Sciatic nerve (tissue), 2 donors: ENCODE data around the gene BEX1. TPM values are rescaled to one million over a fixed set of nuclear protein-coding genes. Genes with fewer than 3 reads are reported as not detected.
"Not testable (repeated sequence)": the region's sequence is repeated elsewhere in the genome, so short reads cannot be mapped to it uniquely, and the experiment has no call there.

Source experiments
- ATAC-seq: fragments of 200-7000 bp; cut with Tn5 transposase; one replicate; pipeline ENCODE4 v1.9.1; 2020; ENCODE audit warnings: mild to moderate bottlenecking, moderate library complexity
- DNase-seq: peaks from one replicate; pipeline ENCODE4 v3.0.0-alpha.2; 2020; ENCODE audit warnings: low spot score
- intact Hi-C: fragments of 100-400 bp; cut with DNase I; formaldehyde crosslinking; loops from one replicate; pipeline ENCODE4 v1.14.2; 2022
- total RNA-seq: library from RNA; stranded (reverse); fragmentation: NEBNext Ultra II Directional; extraction: Animal tissue kit (Norgen Biotek cat#: 25700); gene quantifications from one replicate; pipeline ENCODE4 v1.2.1, GENCODE V29; 2021
- donor health status: DM: no; HTN: no; CAD: no.
- donor health status: DM: no; HTN: no; CAD: no.

BEX1 gene
- 1.7 TPM for total RNA-seq

GRCh38 chrX:103063918-103064434 lies at the start of gene BEX1:
TSS of gene BEX1 (minus strand) at chrX:103064171. CDS start at chrX:103063274, 897 bp downstream.
- DNase-seq (no peak), ATAC-seq (no peak)
- intact Hi-C loops: no loop called here

GRCh38 chrX:103109497-103109896 lies 45.5 kb upstream of the BEX1 start:
- intact Hi-C loops, DNase-seq, ATAC-seq: not testable (repeated sequence)

DNA sequence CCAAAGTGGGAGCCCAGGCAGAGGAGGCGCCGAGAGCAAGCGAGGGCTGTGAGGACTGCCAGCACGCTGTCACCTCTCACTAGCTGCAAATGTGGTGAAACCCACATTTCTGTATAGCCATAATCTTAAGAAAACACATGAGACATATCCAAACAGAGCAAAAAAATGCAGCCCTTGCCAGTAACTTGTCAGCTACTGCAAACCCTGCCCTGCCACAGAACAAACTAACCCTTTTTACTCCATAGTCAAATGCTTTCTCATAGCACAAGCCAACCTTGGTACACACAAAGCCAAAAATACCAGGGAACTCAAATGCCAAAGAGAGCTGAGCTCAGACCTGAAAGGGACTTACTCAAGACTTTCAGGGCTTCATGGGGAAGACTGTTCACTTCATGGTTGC lies 43.9 kb upstream of the BEX1 start:
- ATAC-seq: no peak
- DNase-seq: no peak
- intact Hi-C loops: no loop called here

DNA sequence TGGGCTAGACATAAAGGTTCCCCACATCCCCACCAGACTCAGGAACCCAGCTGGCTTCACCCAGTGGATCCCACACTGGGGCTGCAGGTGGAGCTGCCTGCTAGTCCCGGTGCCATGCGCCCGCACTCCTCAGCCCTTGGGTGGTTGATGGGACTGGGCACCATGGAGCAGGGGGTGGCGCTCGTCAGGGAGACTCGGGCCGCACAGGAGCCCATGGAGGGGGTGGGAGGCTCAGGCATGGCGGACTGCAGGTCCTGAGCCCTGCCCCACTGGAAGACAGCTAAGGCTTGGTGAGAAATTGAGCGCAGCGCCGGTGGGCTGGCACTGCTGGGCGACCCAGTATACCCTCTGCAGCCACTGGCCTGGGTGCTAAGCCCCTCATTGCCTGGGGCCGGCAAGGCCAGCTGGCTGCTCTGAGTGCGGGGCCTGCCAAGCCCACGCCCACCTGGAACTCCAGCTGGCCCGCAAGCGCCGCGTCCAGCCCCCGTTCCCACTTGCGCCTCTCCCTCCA lies 43.3 kb upstream of the BEX1 start:
- ATAC-seq, DNase-seq, intact Hi-C loops: not testable (repeated sequence)

DNA sequence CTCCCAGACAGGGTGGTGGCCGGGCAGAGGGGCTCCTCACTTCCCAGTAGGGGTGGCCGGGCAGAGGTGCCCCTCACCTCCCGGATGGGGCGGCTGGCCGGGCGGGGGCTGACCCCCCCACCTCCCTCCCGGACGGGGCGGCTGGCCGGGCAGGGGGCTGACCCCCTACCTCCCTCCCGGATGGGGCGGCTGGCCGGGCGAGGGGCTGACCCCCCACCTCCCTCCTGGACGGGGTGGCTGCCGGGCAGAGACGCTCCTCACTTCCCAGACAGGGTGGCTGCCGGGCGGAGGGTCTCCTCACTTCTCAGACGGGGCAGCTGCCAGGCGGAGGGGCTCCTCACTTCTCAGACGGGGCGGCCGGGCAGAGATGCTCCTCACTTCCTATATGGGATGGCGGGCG lies 40.4 kb upstream of the BEX1 start:
- intact Hi-C loops, DNase-seq, ATAC-seq: not testable (repeated sequence)

GRCh38 chrX:103103866-103104265 lies 39.9 kb upstream of the BEX1 start:
- ATAC-seq, intact Hi-C loops, DNase-seq: not testable (repeated sequence)

DNA sequence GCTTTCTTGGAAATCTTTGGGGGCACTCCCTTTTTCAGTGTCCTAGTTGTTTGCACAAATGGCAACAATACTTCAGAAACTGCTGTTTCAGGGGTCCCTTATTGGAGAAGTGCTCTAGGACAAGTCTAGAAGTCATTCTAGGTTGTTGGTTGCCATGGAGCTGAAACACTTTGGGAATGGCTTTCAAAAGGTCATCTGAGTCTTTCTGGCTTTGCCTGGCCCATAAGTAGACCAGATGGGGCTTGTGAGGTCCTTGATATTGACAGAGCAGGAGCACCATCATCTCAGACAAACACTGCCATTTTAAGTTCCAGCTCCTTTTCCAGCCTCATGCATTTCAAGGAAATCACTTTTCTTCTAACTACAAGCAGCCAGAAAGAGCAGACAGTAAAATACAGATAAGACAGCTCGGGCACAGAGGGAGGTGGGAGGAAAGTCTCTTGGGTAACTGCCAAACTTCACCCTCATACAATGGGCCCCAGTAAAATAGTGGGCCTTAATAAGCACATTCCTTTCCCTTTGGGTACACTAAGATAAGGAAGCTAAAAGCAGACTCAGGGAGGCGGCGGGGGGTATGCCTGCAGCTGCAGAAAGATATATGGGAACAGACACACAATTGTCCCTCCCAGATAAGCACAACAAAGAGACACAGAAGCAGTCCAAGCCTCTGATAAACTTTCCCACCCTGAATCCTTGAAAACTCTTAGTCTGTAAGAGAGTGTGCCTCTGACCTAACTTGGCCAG lies 37.5 kb upstream of the BEX1 start:
- DNase-seq: no peak
- intact Hi-C loops: no loop called here
- ATAC-seq: no peak

- intact Hi-C loops: no loop called here
- ATAC-seq (no peak), DNase-seq (no peak)
These were observed 36.5 kb upstream of the BEX1 start for GRCh38 chrX:103100484-103100883.

DNA sequence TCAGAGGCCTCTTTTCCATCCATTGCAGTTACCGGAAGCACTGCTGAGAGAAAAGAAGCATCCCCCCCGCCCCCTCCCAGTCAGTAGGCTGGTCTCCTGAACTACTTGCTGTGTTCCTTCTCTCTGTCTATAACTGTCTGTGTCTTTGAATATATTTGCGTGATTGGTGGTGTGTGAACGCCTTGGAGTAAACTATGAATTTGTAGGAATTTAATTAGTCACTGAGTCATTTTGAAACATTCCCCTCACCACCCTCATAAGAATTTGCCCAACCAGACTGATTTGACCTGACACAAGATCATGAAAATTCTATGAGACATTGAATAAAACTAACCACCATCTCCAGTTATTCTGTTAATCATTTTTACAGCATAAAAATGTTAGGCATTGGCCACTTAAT lies 35.7 kb upstream of the BEX1 start:
- ATAC-seq (no peak), DNase-seq (no peak)
- intact Hi-C loops: no loop called here

DNA sequence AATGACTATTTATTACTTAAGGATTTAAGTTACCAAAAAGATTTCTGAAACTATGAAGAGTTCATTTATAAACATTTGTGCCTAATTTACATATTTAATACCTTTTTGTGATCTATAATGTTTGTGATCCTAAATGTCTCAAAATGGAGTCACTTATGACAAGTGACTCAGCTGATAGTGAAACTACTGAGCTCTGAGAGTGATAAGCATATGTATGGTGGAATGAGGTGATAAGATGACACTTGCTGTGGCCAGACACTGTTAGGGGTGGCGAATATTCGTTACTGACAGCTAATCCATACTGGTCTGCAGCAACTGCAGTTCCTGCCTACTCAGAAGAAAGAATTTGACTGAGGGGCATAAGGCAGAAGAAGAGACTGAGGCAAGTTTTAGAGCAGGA lies 34.5 kb upstream of the BEX1 start:
- DNase-seq: no peak
- no peak for ATAC-seq
- intact Hi-C loops: no loop called here

DNA sequence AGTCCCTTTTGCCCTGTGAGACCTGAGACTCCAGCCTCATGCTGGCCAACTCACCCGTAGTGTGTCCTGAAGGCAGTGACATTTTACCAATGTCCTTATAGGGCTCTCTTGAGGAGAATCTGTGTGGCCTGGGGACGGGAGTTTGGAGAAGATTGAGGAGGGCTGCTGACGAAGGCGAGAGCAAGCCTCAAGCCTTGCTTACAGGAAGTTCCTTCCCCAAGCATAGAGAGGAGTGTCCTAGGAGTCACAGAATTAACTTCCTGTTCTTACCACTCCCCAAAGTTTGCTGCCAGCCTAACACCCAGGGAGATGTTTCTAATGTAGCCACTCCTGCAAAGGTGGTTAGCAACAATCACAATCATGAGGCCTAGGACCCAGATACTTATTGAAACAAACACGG lies 29.0 kb upstream of the BEX1 start, which contains the start of gene NXF3:
TSS of gene NXF3 (minus strand) at position 202 of the 400 bp plus-strand sequence. CDS start at position 82, 120 bp downstream.
- DNase-seq (no peak), ATAC-seq (no peak)
- intact Hi-C loops: no loop called here

DNA sequence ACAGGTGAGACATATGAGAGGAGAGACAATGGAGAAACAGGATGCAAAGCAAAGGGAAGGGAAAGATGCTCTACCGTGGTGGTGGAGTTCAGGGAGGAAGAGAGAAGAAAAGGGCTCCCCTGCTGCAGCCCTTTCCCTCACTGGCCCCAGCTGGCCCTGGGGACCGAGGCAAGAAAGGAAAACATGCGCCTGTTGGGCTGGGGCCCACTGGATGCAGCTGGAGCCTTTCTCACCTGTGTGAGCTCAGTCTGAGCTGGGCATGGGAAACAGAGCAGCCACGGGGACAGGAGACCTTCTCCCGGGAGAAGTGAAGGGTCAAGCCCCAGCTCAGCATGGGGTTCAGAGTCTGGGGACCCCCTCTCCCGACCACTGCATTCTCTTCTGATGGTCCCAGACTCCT lies 17.1 kb upstream of the BEX1 start:
- intact Hi-C loops: no loop called here
- ATAC-seq: no peak
- DNase-seq: no peak

- ATAC-seq (no peak), DNase-seq (no peak)
- intact Hi-C loops: no loop called here
These were observed 9.5 kb upstream of the BEX1 start for GRCh38 chrX:103073467-103073866.

DNA sequence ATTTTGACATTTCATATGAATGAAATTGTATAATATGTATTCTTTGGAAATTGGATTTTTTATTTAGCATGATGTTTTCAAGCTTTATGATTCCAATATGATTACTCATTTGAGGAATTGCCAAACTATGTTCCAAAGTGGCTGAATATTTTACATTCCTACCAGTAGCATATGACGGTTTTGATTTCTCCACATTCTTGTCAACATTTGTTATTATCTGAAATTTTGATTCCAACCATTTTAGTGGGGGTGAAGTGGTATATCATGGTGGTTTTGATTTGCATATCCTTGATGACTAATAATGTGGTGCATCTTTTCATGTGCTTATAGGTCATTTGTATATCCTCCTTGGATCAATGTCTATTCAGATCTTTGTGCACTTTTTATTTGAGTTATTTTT lies 2.6 kb upstream of the BEX1 start:
- intact Hi-C loops: no loop called here
- no peak for DNase-seq

DNA sequence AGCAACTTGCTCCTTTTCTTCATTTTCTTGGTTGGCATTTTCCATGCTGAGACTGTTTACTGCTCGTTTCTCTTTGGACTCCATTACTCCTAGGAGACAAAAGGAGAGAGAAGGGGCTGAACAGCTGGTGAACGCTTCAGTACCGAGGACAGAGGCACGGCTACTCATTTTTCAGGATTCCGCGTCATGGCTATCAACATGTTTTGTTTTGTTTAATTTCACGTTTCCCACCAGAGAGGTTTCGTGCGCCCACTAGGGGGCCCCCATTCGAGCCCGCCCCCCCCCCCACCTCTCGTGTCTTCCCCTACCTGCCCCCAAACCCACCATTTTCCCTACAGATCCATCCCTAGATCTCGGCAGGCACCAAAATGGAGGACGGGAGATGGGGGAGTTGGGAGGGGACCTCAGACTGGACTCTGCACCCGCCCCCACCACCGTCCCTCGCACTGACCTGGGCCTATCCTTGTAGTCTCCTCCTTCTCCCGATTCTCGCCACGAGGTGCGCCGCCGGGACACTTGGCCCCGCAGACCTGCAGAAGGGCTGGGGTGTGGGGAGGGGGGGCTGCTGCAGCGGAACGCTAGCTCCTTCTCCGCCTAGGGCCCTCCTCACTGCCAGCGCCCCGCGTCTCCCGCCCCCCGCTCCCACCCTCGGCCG lies 653 bp downstream of the BEX1 start:
- intact Hi-C loops: no loop called here
- ATAC-seq: no peak
- DNase-seq: no peak

More for the DNA sequence above, 2.6 kb upstream of the BEX1 start:
- no peak for ATAC-seq

DNA sequence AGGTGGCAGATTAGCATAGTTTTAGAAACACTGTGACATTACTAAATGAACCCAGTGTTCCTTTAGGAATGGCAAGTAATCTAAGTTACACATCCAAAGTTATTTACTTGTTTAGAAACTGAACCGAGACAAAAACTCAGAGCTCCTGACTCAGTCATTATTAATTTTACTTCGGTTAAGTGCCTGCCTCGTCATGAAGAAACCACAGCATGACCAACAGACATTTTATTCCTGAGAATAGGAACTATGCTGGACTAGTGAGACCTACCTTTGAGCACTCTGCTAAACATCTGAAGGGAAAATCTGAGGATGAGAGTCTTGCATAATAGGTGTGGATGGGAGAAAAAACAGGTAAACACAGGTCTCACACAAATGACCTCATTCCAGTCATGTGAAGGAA lies 2.5 kb downstream of the BEX1 start:
- ATAC-seq: no peak
- intact Hi-C loops: no loop called here
- DNase-seq: no peak

GRCh38 chrX:103056902-103057301 lies 7.1 kb downstream of the BEX1 start:
- ATAC-seq (no peak), DNase-seq (no peak)
- intact Hi-C loops: no loop called here

- ATAC-seq (no peak), DNase-seq (no peak)
- intact Hi-C loops: no loop called here
These were observed 11.3 kb downstream of the BEX1 start for GRCh38 chrX:103052625-103053024.

GRCh38 chrX:103051260-103051789 lies 12.6 kb downstream of the BEX1 start:
- no peak for ATAC-seq
- DNase-seq: no peak
- intact Hi-C loops: no loop called here

- DNase-seq, intact Hi-C loops, ATAC-seq: not testable (repeated sequence)
These were observed 30.6 kb downstream of the BEX1 start for GRCh38 chrX:103033371-103033770.
